Measurements from ENCODE around the gene SLC9A2.

Gene SLC9A2

DNA sequence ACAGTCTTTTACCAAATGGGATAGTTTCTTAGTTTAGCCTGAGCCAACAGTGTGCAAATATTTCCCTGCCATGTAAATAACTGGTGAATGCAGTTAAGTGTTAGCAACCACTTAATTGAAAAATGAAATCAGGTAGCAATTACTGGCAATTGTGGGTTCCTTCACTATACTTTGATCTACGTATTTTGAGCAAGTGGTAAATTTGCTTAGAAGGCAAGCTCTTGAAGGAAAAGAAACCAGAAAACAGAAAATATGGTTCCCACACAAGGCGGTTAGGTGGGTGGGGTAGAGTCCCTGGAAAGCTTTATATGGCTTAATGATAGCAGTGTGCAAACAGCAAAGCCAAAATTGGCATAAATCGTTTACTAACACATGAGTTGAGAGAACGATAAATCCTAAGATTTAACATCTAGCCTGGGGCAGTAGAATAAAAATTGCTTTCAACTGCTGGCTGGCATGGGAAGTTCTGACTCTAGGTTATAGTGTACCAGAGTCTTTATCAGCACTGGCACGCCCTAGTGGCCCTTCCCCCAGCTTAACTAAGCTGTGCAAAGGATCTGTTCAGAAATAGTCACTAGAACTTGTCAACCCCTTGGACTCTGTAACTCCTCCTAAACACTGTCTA, 17.0 kb downstream of the SLC9A2 start:
- no peak overlapping the region for H4K5ac ChIP-seq (ENCODE audit: low read length)
- no peak overlapping the region for H2BK15ac ChIP-seq (replicated peaks; ENCODE audit: low read depth)
- H3K23ac ChIP-seq (ENCODE audit: low read length): no peak overlapping the region
- H3K18ac ChIP-seq (ENCODE audit: low read length): no peak overlapping the region
- no peaks in the 10 kb centered on the region for H3K79me1 ChIP-seq (ENCODE audit: low read length)
- no peak overlapping the region for H3K4ac ChIP-seq (ENCODE audit: low read depth, low read length)
- H3K79me2 ChIP-seq (ENCODE audit: control insufficient read depth, insufficient read depth, low read length): no peaks in the 10 kb centered on the region
- no peaks in the 10 kb centered on the region for H3K27me3 ChIP-seq (ENCODE audit: insufficient read depth, low read length, poor library complexity)
- no peak overlapping the region for H2BK120ac ChIP-seq (ENCODE audit: low read depth, low read length)
- no peak overlapping the region for H2AK5ac ChIP-seq (ENCODE audit: low read length)
- no peak overlapping the region for H3K4me2 ChIP-seq (ENCODE audit: low read length)
- no peak overlapping the region for H3K4me3 ChIP-seq (ENCODE audit: low read length)
- H3K36me3 ChIP-seq (ENCODE audit: control insufficient read depth, insufficient read depth, low read length): no peaks in the 10 kb centered on the region
- WGBS (ENCODE audit: extremely low coverage, insufficient coverage, low lambda C conversion rate): no CpG with 5 or more reads among the region's 5 CpGs
- no peak overlapping the region for H3K9ac ChIP-seq (ENCODE audit: low read length)
- H3K27ac ChIP-seq (ENCODE audit: low read depth, low read length): no peak overlapping the region
- no peak for DNase-seq
- H2BK5ac ChIP-seq (ENCODE audit: low read length): no peak overlapping the region
- H4K8ac ChIP-seq (ENCODE audit: low read depth, low read length): no peak overlapping the region
- H3K56ac ChIP-seq (ENCODE audit: low read length): no peak overlapping the region
- H3K4me1 ChIP-seq (ENCODE audit: control insufficient read depth, low read depth, low read length): peaks cover 2% of the 10 kb centered on the region

DNA sequence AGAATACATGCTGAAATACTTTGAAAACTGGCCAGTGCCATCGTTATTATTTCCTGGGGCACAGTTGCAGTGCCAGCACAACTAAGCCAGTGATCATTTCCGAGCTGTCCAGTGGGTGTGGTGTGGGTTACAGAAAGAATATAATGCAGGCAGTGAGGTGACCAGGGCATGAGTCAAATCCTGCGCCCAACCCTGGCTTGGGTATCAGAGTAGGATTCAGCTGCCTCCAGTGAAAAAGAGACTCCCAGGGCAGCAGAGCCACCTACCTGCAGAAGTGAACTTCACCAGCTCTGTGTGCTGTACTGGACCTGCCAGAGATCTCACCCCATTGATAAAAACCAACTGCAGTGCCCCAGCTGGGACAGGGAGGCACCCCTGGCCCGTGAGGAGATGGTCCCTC, 18.0 kb downstream of the SLC9A2 start:
- no peak overlapping the region for H3K4me3 ChIP-seq (ENCODE audit: low read length)
- no peak overlapping the region for H3K56ac ChIP-seq (ENCODE audit: low read length)
- no peak overlapping the region for H3K18ac ChIP-seq (ENCODE audit: low read length)
- H3K79me2 ChIP-seq (ENCODE audit: control insufficient read depth, insufficient read depth, low read length): no peaks in the 10 kb centered on the region
- no peaks in the 10 kb centered on the region for H3K36me3 ChIP-seq (ENCODE audit: control insufficient read depth, insufficient read depth, low read length)
- H2BK15ac ChIP-seq (replicated peaks; ENCODE audit: low read depth): no peak overlapping the region
- no peak overlapping the region for H3K4me2 ChIP-seq (ENCODE audit: low read length)
- H4K8ac ChIP-seq (ENCODE audit: low read depth, low read length): no peak overlapping the region
- H3K4ac ChIP-seq (ENCODE audit: low read depth, low read length): no peak overlapping the region
- no peaks in the 10 kb centered on the region for H3K27me3 ChIP-seq (ENCODE audit: insufficient read depth, low read length, poor library complexity)
- DNase-seq: no peak
- WGBS (ENCODE audit: extremely low coverage, insufficient coverage, low lambda C conversion rate): no CpG with 5 or more reads among the region's 4 CpGs
- H4K5ac ChIP-seq (ENCODE audit: low read length): no peak overlapping the region
- H2AK5ac ChIP-seq (ENCODE audit: low read length): no peak overlapping the region
- H3K9ac ChIP-seq (ENCODE audit: low read length): no peak overlapping the region
- no peaks in the 10 kb centered on the region for H3K79me1 ChIP-seq (ENCODE audit: low read length)
- peaks cover 2% of the 10 kb centered on the region for H3K4me1 ChIP-seq (ENCODE audit: control insufficient read depth, low read depth, low read length)
- H3K23ac ChIP-seq (ENCODE audit: low read length): no peak overlapping the region
- H3K27ac ChIP-seq (ENCODE audit: low read depth, low read length): no peak overlapping the region
- no peak overlapping the region for H2BK5ac ChIP-seq (ENCODE audit: low read length)
- no peak overlapping the region for H2BK120ac ChIP-seq (ENCODE audit: low read depth, low read length)

- H3K79me2 ChIP-seq (ENCODE audit: control insufficient read depth, insufficient read depth, low read length): no peaks in the 10 kb centered on the region
- H4K5ac ChIP-seq (ENCODE audit: low read length): no peak overlapping the region
- peaks cover 2% of the 10 kb centered on the region for H3K4me1 ChIP-seq (ENCODE audit: control insufficient read depth, low read depth, low read length)
- no peak overlapping the region for H3K9ac ChIP-seq (ENCODE audit: low read length)
- H3K79me1 ChIP-seq (ENCODE audit: low read length): no peaks in the 10 kb centered on the region
- H2BK15ac ChIP-seq (replicated peaks; ENCODE audit: low read depth): no peak overlapping the region
- no peak overlapping the region for H3K4ac ChIP-seq (ENCODE audit: low read depth, low read length)
- no peak overlapping the region for H2BK5ac ChIP-seq (ENCODE audit: low read length)
- H3K4me2 ChIP-seq (ENCODE audit: low read length): no peak overlapping the region
- no peaks in the 10 kb centered on the region for H3K36me3 ChIP-seq (ENCODE audit: control insufficient read depth, insufficient read depth, low read length)
- DNase-seq: no peak
- H2BK120ac ChIP-seq (ENCODE audit: low read depth, low read length): no peak overlapping the region
- no CpG with 5 or more reads among the region's 2 CpGs for WGBS (ENCODE audit: extremely low coverage, insufficient coverage, low lambda C conversion rate)
- H3K27me3 ChIP-seq (ENCODE audit: insufficient read depth, low read length, poor library complexity): no peaks in the 10 kb centered on the region
- H2AK5ac ChIP-seq (ENCODE audit: low read length): no peak overlapping the region
- H3K56ac ChIP-seq (ENCODE audit: low read length): no peak overlapping the region
- no peak overlapping the region for H3K23ac ChIP-seq (ENCODE audit: low read length)
- H3K27ac ChIP-seq (ENCODE audit: low read depth, low read length): no peak overlapping the region
- H3K4me3 ChIP-seq (ENCODE audit: low read length): no peak overlapping the region
- no peak overlapping the region for H4K8ac ChIP-seq (ENCODE audit: low read depth, low read length)
- no peak overlapping the region for H3K18ac ChIP-seq (ENCODE audit: low read length)
These were observed 20.1 kb downstream of the SLC9A2 start for GRCh38 chr2:102639429-102639828.

- Histone ChIP-seq H4K8ac (ENCODE audit: low read depth, low read length) (no peak overlapping the region), H3K56ac (ENCODE audit: low read length) (no peak overlapping the region), H2BK15ac (replicated peaks; ENCODE audit: low read depth) (no peak overlapping the region), H3K27ac (ENCODE audit: low read depth, low read length) (no peak overlapping the region), H3K79me2 (ENCODE audit: control insufficient read depth, insufficient read depth, low read length) (no peaks in the 10 kb centered on the region), H3K4me3 (ENCODE audit: low read length) (no peak overlapping the region), H2AK5ac (ENCODE audit: low read length) (no peak overlapping the region), H3K23ac (ENCODE audit: low read length) (no peak overlapping the region), H3K79me1 (ENCODE audit: low read length) (no peaks in the 10 kb centered on the region), H3K27me3 (ENCODE audit: insufficient read depth, low read length, poor library complexity) (no peaks in the 10 kb centered on the region), H4K5ac (ENCODE audit: low read length) (no peak overlapping the region), H3K36me3 (ENCODE audit: control insufficient read depth, insufficient read depth, low read length) (no peaks in the 10 kb centered on the region), H3K18ac (ENCODE audit: low read length) (no peak overlapping the region), H3K4me1 (ENCODE audit: control insufficient read depth, low read depth, low read length) (no peaks in the 10 kb centered on the region), H3K4me2 (ENCODE audit: low read length) (no peak overlapping the region), H2BK120ac (ENCODE audit: low read depth, low read length) (no peak overlapping the region), H3K4ac (ENCODE audit: low read depth, low read length) (no peak overlapping the region), H2BK5ac (ENCODE audit: low read length) (no peak overlapping the region), H3K9ac (ENCODE audit: low read length) (no peak overlapping the region)
- no peak for DNase-seq
- WGBS (ENCODE audit: extremely low coverage, insufficient coverage, low lambda C conversion rate): no CpG with 5 or more reads among the region's 2 CpGs
These were observed 32.8 kb downstream of the SLC9A2 start for GRCh38 chr2:102652126-102652525.

DNA sequence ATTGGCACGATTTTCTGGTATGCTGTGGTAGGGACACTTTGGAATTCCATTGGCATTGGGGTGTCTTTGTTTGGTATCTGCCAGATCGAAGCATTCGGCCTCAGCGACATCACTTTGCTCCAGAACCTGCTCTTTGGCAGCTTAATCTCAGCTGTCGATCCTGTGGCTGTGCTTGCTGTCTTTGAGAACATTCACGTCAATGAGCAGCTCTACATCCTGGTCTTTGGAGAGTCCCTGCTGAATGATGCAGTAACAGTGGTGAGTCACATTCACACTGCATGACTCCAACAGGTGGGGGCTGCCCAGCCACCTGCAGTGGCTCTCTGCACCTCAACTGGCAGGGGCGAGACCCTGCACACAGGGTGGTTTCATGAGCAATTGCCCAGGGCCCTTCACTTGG, 38.4 kb downstream of the SLC9A2 start:
- Histone ChIP-seq H3K79me1 (ENCODE audit: low read length) (no peaks in the 10 kb centered on the region), H3K56ac (ENCODE audit: low read length) (no peak overlapping the region), H3K18ac (ENCODE audit: low read length) (no peak overlapping the region), H4K5ac (ENCODE audit: low read length) (no peak overlapping the region), H3K27me3 (ENCODE audit: insufficient read depth, low read length, poor library complexity) (no peaks in the 10 kb centered on the region), H2BK15ac (replicated peaks; ENCODE audit: low read depth) (no peak overlapping the region), H2AK5ac (ENCODE audit: low read length) (no peak overlapping the region), H3K4me1 (ENCODE audit: control insufficient read depth, low read depth, low read length) (no peaks in the 10 kb centered on the region), H4K8ac (ENCODE audit: low read depth, low read length) (no peak overlapping the region), H3K36me3 (ENCODE audit: control insufficient read depth, insufficient read depth, low read length) (no peaks in the 10 kb centered on the region), H3K4me2 (ENCODE audit: low read length) (no peak overlapping the region), H3K4ac (ENCODE audit: low read depth, low read length) (no peak overlapping the region), H3K27ac (ENCODE audit: low read depth, low read length) (no peak overlapping the region), H3K79me2 (ENCODE audit: control insufficient read depth, insufficient read depth, low read length) (no peaks in the 10 kb centered on the region), H2BK120ac (ENCODE audit: low read depth, low read length) (no peak overlapping the region), H3K23ac (ENCODE audit: low read length) (no peak overlapping the region), H2BK5ac (ENCODE audit: low read length) (no peak overlapping the region), H3K9ac (ENCODE audit: low read length) (no peak overlapping the region), H3K4me3 (ENCODE audit: low read length) (no peak overlapping the region)
- no CpG with 5 or more reads among the region's 7 CpGs for WGBS (ENCODE audit: extremely low coverage, insufficient coverage, low lambda C conversion rate)
- peak; percentile 63 for DNase-seq

DNA sequence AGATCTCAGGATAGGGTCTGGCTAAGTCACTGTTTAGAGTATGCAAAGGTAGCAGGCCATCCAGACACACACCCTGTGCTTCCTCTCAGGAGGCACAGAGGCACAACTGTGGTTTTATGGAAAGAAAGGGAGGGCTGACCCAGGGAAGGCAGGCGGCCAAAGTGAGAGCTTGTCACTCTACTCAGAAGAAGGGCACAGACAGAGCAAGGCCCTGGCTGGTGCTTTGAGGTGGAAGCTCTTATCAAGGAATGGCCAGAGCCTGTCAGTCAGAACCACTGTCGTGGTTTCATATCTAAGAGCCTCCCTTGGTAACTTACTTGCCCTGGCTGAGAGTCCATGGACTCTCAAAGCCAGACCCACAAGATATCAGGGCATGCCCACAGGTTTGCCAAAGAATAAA, 40.7 kb downstream of the SLC9A2 start:
- Histone ChIP-seq H2BK5ac (ENCODE audit: low read length) (no peak overlapping the region), H2AK5ac (ENCODE audit: low read length) (no peak overlapping the region), H3K36me3 (ENCODE audit: control insufficient read depth, insufficient read depth, low read length) (no peaks in the 10 kb centered on the region), H3K4me3 (ENCODE audit: low read length) (no peak overlapping the region), H3K27ac (ENCODE audit: low read depth, low read length) (no peak overlapping the region), H3K4me2 (ENCODE audit: low read length) (no peak overlapping the region), H3K18ac (ENCODE audit: low read length) (no peak overlapping the region), H4K5ac (ENCODE audit: low read length) (no peak overlapping the region), H3K79me2 (ENCODE audit: control insufficient read depth, insufficient read depth, low read length) (no peaks in the 10 kb centered on the region), H2BK120ac (ENCODE audit: low read depth, low read length) (no peak overlapping the region), H3K4me1 (ENCODE audit: control insufficient read depth, low read depth, low read length) (no peaks in the 10 kb centered on the region), H3K56ac (ENCODE audit: low read length) (no peak overlapping the region), H2BK15ac (replicated peaks; ENCODE audit: low read depth) (no peak overlapping the region), H3K23ac (ENCODE audit: low read length) (no peak overlapping the region), H3K79me1 (ENCODE audit: low read length) (no peaks in the 10 kb centered on the region), H3K9ac (ENCODE audit: low read length) (no peak overlapping the region), H3K4ac (ENCODE audit: low read depth, low read length) (no peak overlapping the region), H4K8ac (ENCODE audit: low read depth, low read length) (no peak overlapping the region), H3K27me3 (ENCODE audit: insufficient read depth, low read length, poor library complexity) (no peaks in the 10 kb centered on the region)
- whole genome bisulfite sequencing (ENCODE audit: extremely low coverage, insufficient coverage, low lambda C conversion rate): no CpG with 5 or more reads among the region's 2 CpGs
- no peak for DNase-seq

All from mesendoderm (in vitro differentiated cells).